Measurements from ENCODE around the gene OTULIN. TPM values are rescaled to one million over a fixed set of nuclear protein-coding genes. Genes with fewer than 3 reads are reported as not detected.

OTULIN gene
- total and polyA plus RNA-seq, 2 of the 4 experiments (the other 2 are of a cell fraction), result 6.9 to 19.5 TPM

GRCh38 chr5:14713476-14714390 is 49.2 kb downstream of the OTULIN start:
- no peak overlapping the region for H4K91ac ChIP-seq (ENCODE audit: insufficient read depth, low read depth, low read length)
- CTCF ChIA-PET, result no interaction called here
- no peak for ATAC-seq (ENCODE audit: low read depth)

More at GRCh38 chr5:14713476-14714390, 49.2 kb downstream of the OTULIN start:
- intact Hi-C loops (cut with micrococcal nuclease), result no loop called here
- WGBS, 2 experiments (ENCODE audit: extremely low coverage in 2 of 2, insufficient read length in 1 of 2), result 91% methylated on average over 6 of the region's 23 CpGs; no CpG with 5 or more reads in 1 of the 2 experiments
- Histone ChIP-seq H3K23ac (ENCODE audit: low read depth, low read length) (no peak overlapping the region), H3K9ac (ENCODE audit: low read depth, low read length) (no peak overlapping the region), H3K4me1 (ENCODE audit: control insufficient read depth, insufficient read depth, low read length) (0 out of 2 replicates have a peak, but pooled peaks cover 2% of the 10 kb centered on the region), H3K9me1 (ENCODE audit: insufficient read depth, low read length) (0 out of 2 replicates have a peak, but pooled peaks cover 14% of the 10 kb centered on the region), H3K14ac (replicated peaks; ENCODE audit: low read depth, low read length) (no peak overlapping the region), H3K4ac (ENCODE audit: low read depth, low read length) (no peak overlapping the region; the same call in 1 of the 2 replicates), H2BK15ac (ENCODE audit: low read depth, low read length) (no peak overlapping the region), H2BK5ac (ENCODE audit: low read depth, low read length, poor library complexity, severe bottlenecking) (no peak overlapping the region), H4K5ac (ENCODE audit: low read depth, low read length) (no peak overlapping the region), H3K4me2 (ENCODE audit: low read depth, low read length) (no peak overlapping the region), H3K18ac (ENCODE audit: low read depth, low read length) (no peak overlapping the region), H3K27me3 (ENCODE audit: control insufficient read depth, insufficient read depth, low read length) (no peaks in the 10 kb centered on the region), H4K8ac (ENCODE audit: low read depth in 2 of 2, low read length in 2 of 2) (no peak overlapping the region), H3K79me1 (ENCODE audit: low read depth in 1 of 2, low read length in 2 of 2) (peaks cover 3 to 37% of the 10 kb centered on the region in 2 experiments), H2AK5ac (ENCODE audit: low read depth, low read length) (no peak overlapping the region), H2AFZ (replicated peaks; ENCODE audit: low read length, poor library complexity) (no peak overlapping the region), H3K27ac (ENCODE audit: insufficient read depth, low read length) (no peak overlapping the region), H3K9me3 (ENCODE audit: control insufficient read depth, insufficient read depth, low read length) (no peaks in the 10 kb centered on the region), H3K56ac (ENCODE audit: extremely low read depth, insufficient read depth, low read length) (no peak overlapping the region), H3K4me3 (ENCODE audit: insufficient read depth, low read depth, low read length) (no peak overlapping the region), H2BK20ac (ENCODE audit: low read depth, low read length) (no peak overlapping the region), H3K36me3 (ENCODE audit: control insufficient read depth, insufficient read depth, low read length) (peaks cover 55% of the 10 kb centered on the region), H2BK120ac (ENCODE audit: low read depth, low read length) (no peak overlapping the region), H4K20me1 (ENCODE audit: insufficient read depth, low read length) (no peaks in the 10 kb centered on the region), H2AK9ac (replicated peaks; ENCODE audit: low read depth, low read length, poor library complexity) (no peak overlapping the region)
- dilution Hi-C loops (cut with HindIII; ENCODE audit: low sequenced_read_pairs, unreplicated experiment), result no loop called here
- in situ Hi-C loops (cut with MboI; ENCODE audit: low sequenced_read_pairs), result loop anchor here (25.0 kb wide), 1 partner anchor 799 kb away; the partner anchor contains the start of gene FBXL7
- no TSS peak for BruUV-seq (replicated peaks)
- POLR2A ChIA-PET (ENCODE audit: unreplicated experiment), result no interaction called here
- no peak for DNase-seq
- TF ChIP-seq POLR2A (IDR thresholded peaks at IDR 0.05; ENCODE audit: low read depth, low read length) (no peak), CHD1 (IDR thresholded peaks at IDR 0.05; ENCODE audit: low read depth, low read length) (no peak), CEBPB (IDR thresholded peaks at IDR 0.05; ENCODE audit: low read depth, low read length) (no peak), SMC3 (IDR thresholded peaks at IDR 0.05; ENCODE audit: low read depth, low read length) (no peak), RCOR1 (IDR thresholded peaks at IDR 0.05; ENCODE audit: insufficient replicate concordance, low read length) (no peak), MAFK (IDR thresholded peaks at IDR 0.05; ENCODE audit: low read depth, low read length) (no peak), MXI1 (IDR thresholded peaks at IDR 0.05; ENCODE audit: borderline replicate concordance, low read depth, low read length) (no peak), MAZ (IDR thresholded peaks at IDR 0.05; ENCODE audit: borderline replicate concordance, low read depth, low read length) (no peak), RAD21 (IDR thresholded peaks at IDR 0.05; ENCODE audit: low read length) (no peak), BHLHE40 (IDR thresholded peaks at IDR 0.05; ENCODE audit: low read depth, low read length) (no peak), FOS (IDR thresholded peaks at IDR 0.05; ENCODE audit: low read depth, low read length) (no peak), CTCF (conservative IDR thresholded peaks at IDR 0.05; ENCODE audit: low read depth, low read length) (no peak), ELK1 (IDR thresholded peaks at IDR 0.05; ENCODE audit: borderline replicate concordance, low read depth, low read length) (no peak)
- TF ChIP-seq, protein P1, sequence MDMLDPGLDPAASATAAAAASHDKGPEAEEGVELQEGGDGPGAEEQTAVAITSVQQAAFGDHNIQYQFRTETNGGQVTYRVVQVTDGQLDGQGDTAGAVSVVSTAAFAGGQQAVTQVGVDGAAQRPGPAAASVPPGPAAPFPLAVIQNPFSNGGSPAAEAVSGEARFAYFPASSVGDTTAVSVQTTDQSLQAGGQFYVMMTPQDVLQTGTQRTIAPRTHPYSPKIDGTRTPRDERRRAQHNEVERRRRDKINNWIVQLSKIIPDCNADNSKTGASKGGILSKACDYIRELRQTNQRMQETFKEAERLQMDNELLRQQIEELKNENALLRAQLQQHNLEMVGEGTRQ (IDR thresholded peaks at IDR 0.05; ENCODE audit: low read depth, low read length), result no peak

All from IMR-90 (cell line).